Measurements from ENCODE around the gene SCN1A.

The SCN1A gene

GRCh38 chr2:166032361-166032760, 95.5 kb downstream of the SCN1A start:
- H2AFZ ChIP-seq (ENCODE audit: low read depth, low read length): no peak overlapping the region
- ATAC-seq (ENCODE audit: insufficient read depth, low read depth): no peak
- H3K4me2 ChIP-seq (ENCODE audit: insufficient read depth, low read length): no peak overlapping the region
- H3K4me3 ChIP-seq (ENCODE audit: low read depth in 1 of 2, low read length in 2 of 2): no peak overlapping the region
- H3K4me1 ChIP-seq (ENCODE audit: insufficient read depth, low read length): no peaks in the 10 kb centered on the region
- no peak for TF ChIP-seq EZH2 (IDR thresholded peaks at IDR 0.05; ENCODE audit: borderline replicate concordance, low read depth, low read length, severe bottlenecking)
- TF ChIP-seq, protein P1, sequence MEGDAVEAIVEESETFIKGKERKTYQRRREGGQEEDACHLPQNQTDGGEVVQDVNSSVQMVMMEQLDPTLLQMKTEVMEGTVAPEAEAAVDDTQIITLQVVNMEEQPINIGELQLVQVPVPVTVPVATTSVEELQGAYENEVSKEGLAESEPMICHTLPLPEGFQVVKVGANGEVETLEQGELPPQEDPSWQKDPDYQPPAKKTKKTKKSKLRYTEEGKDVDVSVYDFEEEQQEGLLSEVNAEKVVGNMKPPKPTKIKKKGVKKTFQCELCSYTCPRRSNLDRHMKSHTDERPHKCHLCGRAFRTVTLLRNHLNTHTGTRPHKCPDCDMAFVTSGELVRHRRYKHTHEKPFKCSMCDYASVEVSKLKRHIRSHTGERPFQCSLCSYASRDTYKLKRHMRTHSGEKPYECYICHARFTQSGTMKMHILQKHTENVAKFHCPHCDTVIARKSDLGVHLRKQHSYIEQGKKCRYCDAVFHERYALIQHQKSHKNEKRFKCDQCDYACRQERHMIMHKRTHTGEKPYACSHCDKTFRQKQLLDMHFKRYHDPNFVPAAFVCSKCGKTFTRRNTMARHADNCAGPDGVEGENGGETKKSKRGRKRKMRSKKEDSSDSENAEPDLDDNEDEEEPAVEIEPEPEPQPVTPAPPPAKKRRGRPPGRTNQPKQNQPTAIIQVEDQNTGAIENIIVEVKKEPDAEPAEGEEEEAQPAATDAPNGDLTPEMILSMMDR (IDR thresholded peaks at IDR 0.05; ENCODE audit: borderline replicate concordance, extremely low read depth, low read length, poor library complexity, severe bottlenecking): no peak
- no peak overlapping the region for H3K27ac ChIP-seq (ENCODE audit: low read length)
- H3K36me3 ChIP-seq (ENCODE audit: insufficient read depth, low read length): no peaks in the 10 kb centered on the region
- no peak for DNase-seq
- no peaks in the 10 kb centered on the region for H3K79me2 ChIP-seq (ENCODE audit: insufficient read depth, low read length)
- H3K27me3 ChIP-seq (ENCODE audit: insufficient read depth, low read length, poor library complexity): no peaks in the 10 kb centered on the region
- H4K20me1 ChIP-seq (ENCODE audit: insufficient read depth, low read length): no peaks in the 10 kb centered on the region
- H3K9ac ChIP-seq (ENCODE audit: low read depth, low read length): no peak overlapping the region
- H3K9me3 ChIP-seq (ENCODE audit: insufficient read depth, low read length, severe bottlenecking): no peaks in the 10 kb centered on the region

DNA sequence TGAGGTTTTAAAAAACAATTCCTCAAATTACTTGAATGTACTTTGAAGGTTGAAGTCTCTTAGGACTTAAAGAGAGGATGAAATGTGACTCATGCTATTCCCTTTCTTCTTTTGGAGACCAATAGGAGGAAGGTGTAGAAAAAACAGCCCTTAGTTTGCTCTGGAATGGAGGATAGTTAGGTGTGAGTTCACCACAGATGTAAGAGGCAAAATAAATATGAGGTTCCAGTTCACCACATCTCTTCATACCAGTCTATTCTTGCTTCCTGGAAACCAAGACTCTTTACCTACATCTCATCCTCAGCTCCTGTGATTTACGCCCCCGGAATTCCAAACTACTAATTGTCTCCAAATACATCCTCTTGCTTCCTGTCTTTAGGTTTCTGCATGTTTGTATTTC, 96.8 kb downstream of the SCN1A start:
- DNase-seq: no peak
- no peak overlapping the region for H3K4me2 ChIP-seq (ENCODE audit: insufficient read depth, low read length)
- no peaks in the 10 kb centered on the region for H3K9me3 ChIP-seq (ENCODE audit: insufficient read depth, low read length, severe bottlenecking)

GRCh38 chr2:166025313-166025712, 102.5 kb downstream of the SCN1A start:
- Histone ChIP-seq H3K9ac (ENCODE audit: low read depth, low read length) (no peak overlapping the region), H3K27ac (ENCODE audit: low read length) (no peak overlapping the region), H3K9me3 (ENCODE audit: insufficient read depth, low read length, severe bottlenecking) (no peaks in the 10 kb centered on the region), H3K4me3 (ENCODE audit: low read depth in 1 of 2, low read length in 2 of 2) (no peak overlapping the region), H4K20me1 (ENCODE audit: insufficient read depth, low read length) (no peaks in the 10 kb centered on the region), H3K79me2 (ENCODE audit: insufficient read depth, low read length) (no peaks in the 10 kb centered on the region), H3K36me3 (ENCODE audit: insufficient read depth, low read length) (no peaks in the 10 kb centered on the region), H3K4me1 (ENCODE audit: insufficient read depth, low read length) (no peaks in the 10 kb centered on the region), H2AFZ (ENCODE audit: low read depth, low read length) (no peak overlapping the region), H3K4me2 (ENCODE audit: insufficient read depth, low read length) (no peak overlapping the region), H3K27me3 (ENCODE audit: insufficient read depth, low read length, poor library complexity) (no peaks in the 10 kb centered on the region)
- TF ChIP-seq, protein P1 (IDR thresholded peaks at IDR 0.05; ENCODE audit: borderline replicate concordance, extremely low read depth, low read length, poor library complexity, severe bottlenecking): no peak
- no peak for TF ChIP-seq EZH2 (IDR thresholded peaks at IDR 0.05; ENCODE audit: borderline replicate concordance, low read depth, low read length, severe bottlenecking)
- no peak for DNase-seq
- no peak for ATAC-seq (ENCODE audit: insufficient read depth, low read depth)

More for the DNA sequence above, 96.8 kb downstream of the SCN1A start:
- Histone ChIP-seq H3K27ac (ENCODE audit: low read length) (no peak overlapping the region), H3K4me3 (ENCODE audit: low read depth in 1 of 2, low read length in 2 of 2) (no peak overlapping the region), H3K36me3 (ENCODE audit: insufficient read depth, low read length) (no peaks in the 10 kb centered on the region), H3K79me2 (ENCODE audit: insufficient read depth, low read length) (no peaks in the 10 kb centered on the region), H3K4me1 (ENCODE audit: insufficient read depth, low read length) (no peaks in the 10 kb centered on the region), H3K27me3 (ENCODE audit: insufficient read depth, low read length, poor library complexity) (no peaks in the 10 kb centered on the region), H4K20me1 (ENCODE audit: insufficient read depth, low read length) (no peaks in the 10 kb centered on the region), H3K9ac (ENCODE audit: low read depth, low read length) (no peak overlapping the region), H2AFZ (ENCODE audit: low read depth, low read length) (no peak overlapping the region)
- no peak for ATAC-seq (ENCODE audit: insufficient read depth, low read depth)
- TF ChIP-seq, protein P1 (IDR thresholded peaks at IDR 0.05; ENCODE audit: borderline replicate concordance, extremely low read depth, low read length, poor library complexity, severe bottlenecking): no peak
- TF ChIP-seq EZH2 (IDR thresholded peaks at IDR 0.05; ENCODE audit: borderline replicate concordance, low read depth, low read length, severe bottlenecking): no peak

DNA sequence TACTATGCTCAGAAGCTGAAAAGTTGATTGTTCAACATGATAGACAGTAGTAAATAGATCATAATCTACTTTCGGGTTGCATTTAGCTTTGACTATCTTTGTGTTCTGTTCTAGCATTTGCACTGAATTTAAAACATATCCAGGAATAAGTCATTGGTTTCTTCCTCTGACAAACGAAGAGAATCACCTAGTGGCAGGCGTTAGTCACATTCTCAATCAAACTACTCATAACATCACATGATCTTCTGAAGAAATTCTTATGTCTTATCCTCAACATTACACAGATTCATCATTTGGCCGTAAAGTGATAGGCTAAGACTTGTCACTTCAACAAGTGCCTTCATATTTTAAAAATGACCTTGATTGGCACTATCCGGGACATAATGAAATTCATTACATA, 110.6 kb downstream of the SCN1A start:
- Histone ChIP-seq H3K36me3 (ENCODE audit: insufficient read depth, low read length) (no peaks in the 10 kb centered on the region), H3K9me3 (ENCODE audit: insufficient read depth, low read length, severe bottlenecking) (no peaks in the 10 kb centered on the region), H3K4me3 (ENCODE audit: low read depth in 1 of 2, low read length in 2 of 2) (no peak overlapping the region), H3K9ac (ENCODE audit: low read depth, low read length) (no peak overlapping the region), H3K27ac (ENCODE audit: low read length) (no peak overlapping the region), H3K4me2 (ENCODE audit: insufficient read depth, low read length) (no peak overlapping the region), H3K27me3 (ENCODE audit: insufficient read depth, low read length, poor library complexity) (peaks cover 6% of the 10 kb centered on the region), H3K79me2 (ENCODE audit: insufficient read depth, low read length) (no peaks in the 10 kb centered on the region), H2AFZ (ENCODE audit: low read depth, low read length) (no peak overlapping the region), H3K4me1 (ENCODE audit: insufficient read depth, low read length) (no peaks in the 10 kb centered on the region), H4K20me1 (ENCODE audit: insufficient read depth, low read length) (no peaks in the 10 kb centered on the region)
- ATAC-seq (ENCODE audit: insufficient read depth, low read depth) (no peak), DNase-seq (no peak)
- TF ChIP-seq, protein P1 (IDR thresholded peaks at IDR 0.05; ENCODE audit: borderline replicate concordance, extremely low read depth, low read length, poor library complexity, severe bottlenecking): no peak
- TF ChIP-seq EZH2 (IDR thresholded peaks at IDR 0.05; ENCODE audit: borderline replicate concordance, low read depth, low read length, severe bottlenecking): no peak
